GM18505 (cell line): ENCODE measurements around the gene AATK.

Experiments used
- ATAC-seq: cut with Tn5 transposase; IDR thresholded peaks from one replicate; pipeline ENCODE4 v1.9.1; 2021; ENCODE audit not compliant: unreplicated experiment
- POLR2A ChIP-seq: IDR thresholded peaks from 4 replicates; pipeline ENCODE4 v1.6.1; 2011; ENCODE audit warnings: borderline replicate concordance; ENCODE audit not compliant: insufficient read depth, insufficient read length; ENCODE audit errors: extremely low read depth

Gene AATK

GRCh38 chr17:81143200-81143527 lies 22.9 kb downstream of the AATK start:
- no peak for TF ChIP-seq POLR2A
- ATAC-seq = no peak

DNA sequence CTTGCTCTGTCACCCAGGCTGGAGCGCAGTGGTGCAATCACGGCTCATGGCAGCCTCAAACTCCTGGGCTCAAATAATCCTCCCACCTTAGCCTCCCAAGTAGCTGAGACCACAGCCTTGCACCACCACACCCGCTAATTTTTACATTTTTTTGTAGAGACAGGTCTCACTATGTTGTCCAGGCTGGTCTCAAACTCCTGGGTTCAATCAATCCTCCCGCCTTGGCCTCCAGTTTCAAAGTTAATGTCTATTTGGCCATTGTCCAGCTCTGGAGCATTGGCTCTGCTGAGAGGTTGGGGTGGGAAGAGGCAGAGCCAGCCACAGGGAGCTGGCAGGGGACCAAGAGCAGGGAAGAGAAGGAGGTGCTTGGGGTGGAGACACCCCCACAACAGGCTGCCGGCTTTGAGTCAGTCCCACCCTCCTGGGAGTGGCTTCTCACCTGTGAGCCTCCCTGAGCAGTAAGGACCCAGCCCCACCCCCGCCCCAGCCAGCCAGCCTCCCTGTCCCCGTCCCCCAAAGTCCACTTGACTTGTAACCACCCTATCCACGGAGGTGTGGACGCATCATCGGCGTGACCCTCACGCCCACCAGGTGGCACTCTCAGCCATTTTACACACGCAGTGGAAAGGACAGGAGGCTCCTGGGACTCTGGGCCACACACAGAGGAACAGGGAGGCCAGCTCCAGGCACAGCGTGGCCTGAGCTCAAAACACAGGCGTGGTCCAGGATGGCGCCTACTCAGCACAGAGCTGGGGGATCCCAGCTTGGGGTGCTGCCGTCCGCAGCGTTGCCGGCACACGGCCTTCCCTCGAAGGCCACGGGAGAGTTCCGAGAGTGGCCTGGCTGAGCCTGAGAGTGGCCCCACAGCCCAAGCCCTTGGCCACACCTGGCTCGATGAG lies 23.5 kb downstream of the AATK start:
- ATAC-seq = no peak
- TF ChIP-seq POLR2A = no peak

DNA sequence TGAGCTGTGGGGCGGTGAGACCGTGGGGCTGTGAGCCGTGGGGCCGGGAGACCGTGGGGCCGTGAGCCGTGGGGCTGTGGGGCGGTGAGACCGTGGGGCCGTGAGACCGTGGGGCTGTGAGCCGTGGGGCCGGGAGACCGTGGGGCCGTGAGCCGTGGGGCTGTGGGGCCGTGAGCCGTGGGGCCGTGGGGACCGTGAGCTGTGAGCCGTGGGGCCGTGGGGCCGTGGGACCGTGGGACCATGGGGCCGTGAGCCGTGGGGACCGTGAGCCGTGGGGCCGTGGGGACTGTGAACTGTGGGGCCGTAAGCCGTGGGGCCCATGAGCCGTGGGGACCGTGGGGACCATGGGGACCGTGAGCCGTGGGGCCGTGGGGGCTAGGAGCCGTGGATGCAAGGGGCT lies 25.3 kb downstream of the AATK start:
- no peak for ATAC-seq
- TF ChIP-seq POLR2A = no peak

GRCh38 chr17:81140018-81140417 lies 26.0 kb downstream of the AATK start:
- no peak for TF ChIP-seq POLR2A
- ATAC-seq = no peak

GRCh38 chr17:81139428-81139827 lies 26.6 kb downstream of the AATK start:
- TF ChIP-seq POLR2A = no peak
- no peak for ATAC-seq

DNA sequence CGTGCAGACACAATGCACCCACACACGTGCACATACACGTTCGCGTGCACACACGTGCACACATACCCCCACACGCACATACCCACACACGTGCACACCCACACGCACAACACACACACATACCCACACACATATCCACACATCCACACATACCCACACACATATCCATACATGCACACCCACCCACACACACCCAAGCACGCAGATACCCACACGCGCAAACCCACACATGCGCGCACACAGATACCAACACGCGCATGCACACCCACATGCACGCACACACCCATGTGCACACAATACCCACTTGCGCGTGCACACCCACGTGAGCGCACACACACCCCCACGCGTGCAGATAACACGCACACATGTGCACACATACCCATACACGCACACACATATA lies 27.5 kb downstream of the AATK start:
- TF ChIP-seq POLR2A = no peak
- ATAC-seq = no peak

DNA sequence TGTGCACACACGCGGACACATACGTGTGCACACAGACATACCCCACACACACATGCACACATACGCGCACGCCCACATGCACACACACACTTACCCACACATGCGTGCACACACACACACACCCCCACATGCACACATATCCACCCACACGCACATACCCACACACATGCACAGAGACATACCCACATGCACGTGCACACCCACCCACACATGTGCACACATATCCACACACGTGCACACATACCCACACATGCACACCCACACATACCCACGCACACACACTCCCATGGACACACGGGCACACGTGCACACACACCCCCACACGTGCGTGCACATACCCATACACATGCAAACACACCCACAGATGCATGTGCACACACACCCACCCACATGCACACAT lies 27.9 kb downstream of the AATK start:
- no peak for ATAC-seq
- TF ChIP-seq POLR2A = no peak

DNA sequence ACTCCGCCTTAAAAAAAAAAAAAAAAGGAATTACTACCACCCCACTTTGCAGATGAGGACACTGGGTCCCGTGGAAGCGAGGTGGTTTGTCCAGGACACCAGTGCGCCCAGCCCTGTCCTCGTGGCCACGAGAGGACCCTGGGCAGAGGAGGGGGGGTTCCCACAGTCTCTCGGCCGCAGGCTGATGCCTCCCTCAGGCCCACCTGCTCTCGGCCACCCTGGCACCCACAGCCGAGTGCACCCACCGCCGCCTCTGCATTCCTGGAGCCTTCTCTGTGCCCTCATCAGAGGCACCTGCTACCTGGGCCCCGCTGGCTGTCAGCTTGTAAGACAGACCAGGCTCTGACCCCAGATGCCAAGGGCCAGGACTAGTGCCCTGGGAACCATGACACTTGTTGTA lies 28.8 kb downstream of the AATK start:
- no peak for ATAC-seq
- no peak for TF ChIP-seq POLR2A

DNA sequence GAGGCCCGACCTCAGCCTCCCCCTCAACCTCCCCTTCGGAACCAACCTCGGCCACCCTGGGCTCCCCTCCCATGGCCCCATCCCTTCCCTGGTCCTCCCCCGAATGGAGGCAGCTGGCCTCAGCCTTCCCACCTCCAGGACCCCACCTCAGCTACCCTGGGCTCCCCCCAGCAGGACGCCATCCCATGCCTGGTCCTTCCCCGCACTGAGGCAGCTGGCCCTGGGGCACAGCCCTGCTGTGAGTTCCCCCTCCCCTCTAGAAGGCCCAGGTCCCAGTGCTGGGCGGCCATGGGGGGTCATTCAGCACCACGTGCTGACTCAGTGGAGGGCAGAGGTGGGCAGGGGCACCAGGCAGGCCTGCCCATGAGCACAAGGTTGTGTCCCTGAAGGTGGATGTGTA lies 29.7 kb downstream of the AATK start:
- ATAC-seq = no peak
- no peak for TF ChIP-seq POLR2A

DNA sequence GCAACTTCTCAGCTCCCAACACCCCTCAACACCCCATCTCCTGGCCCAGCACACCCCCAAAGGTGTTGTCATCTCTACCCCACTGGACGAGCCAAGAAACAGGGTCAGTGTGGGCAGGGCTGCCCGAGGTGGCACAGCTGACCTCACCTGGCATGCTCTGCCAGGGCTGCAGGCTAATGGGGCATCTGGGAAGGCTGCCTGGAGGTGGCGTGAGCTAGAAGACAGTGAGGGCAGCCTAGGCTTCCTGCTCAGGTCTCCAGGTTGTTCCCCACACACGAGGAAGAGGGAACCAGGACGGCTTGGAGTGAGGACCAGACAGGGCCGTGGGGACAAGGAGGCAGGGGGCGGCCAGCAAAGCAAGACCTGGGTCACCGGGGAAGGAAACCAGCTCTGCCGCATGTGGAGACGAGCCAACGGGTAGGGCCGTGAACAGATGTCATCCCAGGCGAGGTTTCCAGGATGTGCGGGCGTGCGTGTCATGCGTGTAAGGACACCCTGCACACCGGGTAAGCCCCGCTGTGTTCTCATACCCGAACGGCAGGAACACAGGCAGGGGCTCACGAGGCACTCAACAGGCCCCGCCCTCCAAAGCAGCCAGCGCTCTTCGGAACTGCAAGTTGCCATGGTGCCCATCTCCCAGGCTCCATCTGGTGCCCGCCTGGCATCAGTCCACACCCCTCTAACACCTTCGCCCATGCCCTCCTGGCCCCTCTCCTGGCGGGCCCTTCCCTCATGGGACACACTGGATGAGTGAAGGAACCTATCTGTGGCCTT lies 30.3 kb downstream of the AATK start:
- TF ChIP-seq POLR2A = no peak
- ATAC-seq = no peak

DNA sequence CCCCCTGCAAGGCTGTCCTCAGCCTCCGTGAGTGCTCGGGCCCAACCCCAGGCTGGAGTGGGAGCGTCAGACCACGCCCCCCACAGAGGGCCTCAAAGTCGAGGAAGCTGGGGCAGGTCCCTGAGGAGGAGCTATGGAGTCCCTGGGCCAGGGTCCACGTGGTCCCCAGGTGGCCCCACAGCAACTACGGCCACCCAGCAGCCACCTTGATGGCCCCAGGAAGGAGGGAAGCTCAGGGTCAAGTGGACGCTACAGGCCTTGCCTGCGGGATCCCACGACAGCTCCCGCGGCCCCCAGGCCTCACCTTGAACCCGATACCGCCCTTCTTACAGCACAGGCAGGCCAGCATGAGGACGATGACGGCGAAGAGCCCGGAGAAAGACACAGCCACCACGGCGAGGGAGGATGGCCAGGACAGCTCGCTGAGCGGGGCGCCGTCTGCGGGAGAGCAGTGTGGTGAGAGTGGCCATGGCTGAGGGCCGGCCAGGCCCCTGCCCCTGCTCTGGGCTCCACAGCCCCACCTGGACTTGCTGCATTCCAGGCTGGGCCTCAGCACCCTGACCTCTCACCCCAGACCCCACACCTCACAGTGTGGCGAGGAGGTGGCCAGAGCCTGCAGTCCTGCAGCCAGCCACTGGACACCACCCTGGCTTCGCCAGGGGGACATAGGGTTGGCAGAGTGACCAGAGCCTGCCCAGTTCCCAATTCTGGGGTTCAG lies 31.8 kb downstream of the AATK start:
- no peak for TF ChIP-seq POLR2A
- ATAC-seq = no peak

DNA sequence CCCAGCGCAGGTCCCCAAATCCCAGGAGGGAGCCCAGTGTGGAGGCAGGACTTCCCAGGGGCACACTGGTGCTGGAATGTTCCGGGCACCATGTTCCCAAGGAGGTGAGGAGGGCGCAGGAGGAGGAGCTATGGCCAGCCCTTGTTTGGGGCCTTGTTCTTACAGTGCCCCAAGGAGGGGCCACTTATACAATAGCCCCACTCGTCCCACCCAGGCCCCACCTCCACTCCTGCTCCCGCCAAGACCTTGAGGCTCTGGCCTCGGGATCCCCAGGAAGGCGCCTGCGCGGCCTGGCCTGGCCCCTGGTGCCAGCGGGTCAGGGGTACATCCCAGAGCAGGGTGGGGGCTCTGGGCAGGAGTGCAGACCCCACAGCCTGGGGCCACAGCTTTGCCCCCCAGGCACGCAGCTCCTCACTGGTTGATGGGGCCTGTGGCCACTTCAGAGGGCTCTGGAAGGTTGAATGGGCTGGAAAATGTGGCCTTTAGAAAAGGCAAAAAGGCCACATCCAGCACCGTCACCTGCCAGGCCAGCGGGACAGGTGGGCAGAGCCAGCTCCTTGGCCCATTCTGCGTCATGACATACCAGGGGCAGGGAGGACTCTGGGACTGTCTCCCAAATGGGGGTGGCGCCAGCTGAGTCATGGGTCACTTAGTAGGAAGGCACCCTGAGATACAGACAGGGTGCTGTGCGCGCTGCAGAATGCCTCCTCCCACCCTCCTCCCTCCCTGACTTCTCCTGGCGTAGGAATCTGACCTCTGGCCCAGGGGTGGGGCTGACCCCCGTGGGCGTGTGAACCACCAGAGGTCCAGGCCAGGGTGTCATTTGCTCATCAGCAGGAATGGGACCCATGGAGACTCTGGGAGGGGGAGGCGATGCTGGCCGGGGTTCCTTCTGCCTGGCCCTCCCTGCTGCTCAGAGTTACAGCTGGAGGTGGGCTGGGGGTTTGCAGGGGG lies 33.0 kb downstream of the AATK start:
- ATAC-seq = no peak
- no peak for TF ChIP-seq POLR2A

- ATAC-seq = no peak
- TF ChIP-seq POLR2A = no peak
Observed at GRCh38 chr17:81132197-81132540, 33.9 kb downstream of the AATK start.
